ENCODE results near the gene PIK3R2. TPM values are rescaled to one million over a fixed set of nuclear protein-coding genes. Genes with fewer than 3 reads are reported as not detected.

The PIK3R2 gene
- total and polyA plus RNA-seq, 2 of the 13 experiments (the other 11 are each of a cell fraction or from before 2014, with no cell fraction given): 18.6 to 25.3 TPM

DNA sequence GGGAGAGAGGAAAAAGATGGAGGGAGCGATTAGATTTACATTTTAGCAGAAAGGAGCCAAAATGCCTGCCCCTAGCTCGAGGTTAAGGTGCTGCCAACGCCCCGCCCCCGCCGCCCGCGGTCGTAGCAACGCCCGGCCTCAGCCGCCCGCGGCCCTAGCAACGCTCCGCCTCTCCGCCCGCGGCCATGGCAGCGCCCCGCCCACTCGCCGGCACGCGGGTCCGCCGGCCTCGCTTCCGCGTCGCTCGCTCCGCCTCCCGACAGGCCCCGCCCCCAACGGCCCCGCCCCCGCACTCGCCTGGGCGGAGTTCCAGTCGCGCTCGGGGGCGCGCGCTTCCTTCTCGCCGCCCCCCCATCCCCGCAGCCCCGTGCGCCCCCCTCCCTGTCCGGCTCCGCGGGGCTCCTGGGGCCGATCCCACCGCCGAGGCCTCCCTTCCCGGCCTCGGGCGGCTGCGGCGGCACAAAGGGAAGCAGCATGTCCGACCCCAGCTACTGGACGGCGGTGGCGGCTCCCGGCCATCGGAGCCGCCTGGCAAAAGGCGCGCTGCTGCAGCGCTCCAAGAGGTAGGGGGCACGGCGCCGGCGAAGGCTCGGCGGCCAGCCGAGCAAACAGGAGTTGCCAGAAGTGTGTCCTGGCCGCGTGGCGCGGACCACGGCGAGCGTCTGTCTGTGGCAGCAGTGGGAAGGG lies 35.1 kb upstream of the PIK3R2 start (continued):
- TF ChIP-seq, protein P1, sequence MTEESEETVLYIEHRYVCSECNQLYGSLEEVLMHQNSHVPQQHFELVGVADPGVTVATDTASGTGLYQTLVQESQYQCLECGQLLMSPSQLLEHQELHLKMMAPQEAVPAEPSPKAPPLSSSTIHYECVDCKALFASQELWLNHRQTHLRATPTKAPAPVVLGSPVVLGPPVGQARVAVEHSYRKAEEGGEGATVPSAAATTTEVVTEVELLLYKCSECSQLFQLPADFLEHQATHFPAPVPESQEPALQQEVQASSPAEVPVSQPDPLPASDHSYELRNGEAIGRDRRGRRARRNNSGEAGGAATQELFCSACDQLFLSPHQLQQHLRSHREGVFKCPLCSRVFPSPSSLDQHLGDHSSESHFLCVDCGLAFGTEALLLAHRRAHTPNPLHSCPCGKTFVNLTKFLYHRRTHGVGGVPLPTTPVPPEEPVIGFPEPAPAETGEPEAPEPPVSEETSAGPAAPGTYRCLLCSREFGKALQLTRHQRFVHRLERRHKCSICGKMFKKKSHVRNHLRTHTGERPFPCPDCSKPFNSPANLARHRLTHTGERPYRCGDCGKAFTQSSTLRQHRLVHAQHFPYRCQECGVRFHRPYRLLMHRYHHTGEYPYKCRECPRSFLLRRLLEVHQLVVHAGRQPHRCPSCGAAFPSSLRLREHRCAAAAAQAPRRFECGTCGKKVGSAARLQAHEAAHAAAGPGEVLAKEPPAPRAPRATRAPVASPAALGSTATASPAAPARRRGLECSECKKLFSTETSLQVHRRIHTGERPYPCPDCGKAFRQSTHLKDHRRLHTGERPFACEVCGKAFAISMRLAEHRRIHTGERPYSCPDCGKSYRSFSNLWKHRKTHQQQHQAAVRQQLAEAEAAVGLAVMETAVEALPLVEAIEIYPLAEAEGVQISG (CRISPR knock-in tag; IDR thresholded peaks at IDR 0.05): 0 out of 2 replicates have a peak, but pooled peaks have one; percentile 19
- no peak for TF ChIP-seq PHF5A (CRISPR knock-in tag; IDR thresholded peaks at IDR 0.05; ENCODE audit: low read depth, unreplicated experiment)
- no peak for TF ChIP-seq XRCC5 (optimal IDR thresholded peaks at IDR 0.05; ENCODE audit: low read length)
- no peak for TF ChIP-seq ARNT2 (CRISPR knock-in tag; IDR thresholded peaks at IDR 0.05; ENCODE audit: low read depth)
- TF ChIP-seq ZNF260 (CRISPR knock-in tag; IDR thresholded peaks at IDR 0.05; ENCODE audit: borderline replicate concordance, low read depth): no peak
- no peak for TF ChIP-seq CEBPB (IDR thresholded peaks at IDR 0.05; ENCODE audit: borderline replicate concordance, low read depth, low read length)
- TF ChIP-seq HNRNPK (IDR thresholded peaks at IDR 0.05; ENCODE audit: low read depth, low read length, poor library complexity, severe bottlenecking): peak; percentile 38
- TF ChIP-seq, protein P2, sequence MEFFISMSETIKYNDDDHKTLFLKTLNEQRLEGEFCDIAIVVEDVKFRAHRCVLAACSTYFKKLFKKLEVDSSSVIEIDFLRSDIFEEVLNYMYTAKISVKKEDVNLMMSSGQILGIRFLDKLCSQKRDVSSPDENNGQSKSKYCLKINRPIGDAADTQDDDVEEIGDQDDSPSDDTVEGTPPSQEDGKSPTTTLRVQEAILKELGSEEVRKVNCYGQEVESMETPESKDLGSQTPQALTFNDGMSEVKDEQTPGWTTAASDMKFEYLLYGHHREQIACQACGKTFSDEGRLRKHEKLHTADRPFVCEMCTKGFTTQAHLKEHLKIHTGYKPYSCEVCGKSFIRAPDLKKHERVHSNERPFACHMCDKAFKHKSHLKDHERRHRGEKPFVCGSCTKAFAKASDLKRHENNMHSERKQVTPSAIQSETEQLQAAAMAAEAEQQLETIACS (CRISPR knock-in tag; IDR thresholded peaks at IDR 0.05): peak; percentile 33
- 0 out of 2 replicates have a peak, but pooled peaks have one; percentile 25 for TF ChIP-seq ZMAT3 (CRISPR knock-in tag; conservative IDR thresholded peaks at IDR 0.05)
- TF ChIP-seq NR2F2 (IDR thresholded peaks at IDR 0.05; ENCODE audit: borderline replicate concordance, low read depth): no peak
- TF ChIP-seq ETV5 (CRISPR knock-in tag; IDR thresholded peaks at IDR 0.05; ENCODE audit: borderline replicate concordance): 0 out of 2 replicates have a peak, but pooled peaks have one; percentile 4
- TF ChIP-seq AGO2 (optimal IDR thresholded peaks at IDR 0.05; ENCODE audit: low read depth, low read length): peak; percentile 79
- TF ChIP-seq ZNF274 (CRISPR knock-in tag; IDR thresholded peaks at IDR 0.05): no peak
- TF ChIP-seq, protein P3, sequence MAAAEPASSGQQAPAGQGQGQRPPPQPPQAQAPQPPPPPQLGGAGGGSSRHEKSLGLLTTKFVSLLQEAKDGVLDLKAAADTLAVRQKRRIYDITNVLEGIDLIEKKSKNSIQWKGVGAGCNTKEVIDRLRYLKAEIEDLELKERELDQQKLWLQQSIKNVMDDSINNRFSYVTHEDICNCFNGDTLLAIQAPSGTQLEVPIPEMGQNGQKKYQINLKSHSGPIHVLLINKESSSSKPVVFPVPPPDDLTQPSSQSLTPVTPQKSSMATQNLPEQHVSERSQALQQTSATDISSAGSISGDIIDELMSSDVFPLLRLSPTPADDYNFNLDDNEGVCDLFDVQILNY (CRISPR knock-in tag; conservative IDR thresholded peaks at IDR 0.05): 0 out of 2 replicates have a peak, but pooled peaks have one; percentile 41
- peak; percentile 87 for TF ChIP-seq RFX1 (IDR thresholded peaks at IDR 0.05)
- TF ChIP-seq ZNF883 (CRISPR knock-in tag; IDR thresholded peaks at IDR 0.05; ENCODE audit: not compliant biosample characterization): peak; percentile 22
- TF ChIP-seq THAP11 (CRISPR knock-in tag; IDR thresholded peaks at IDR 0.05): peak; percentile 47; the same call in 1 of the 2 replicates
- 0 out of 2 replicates have a peak, but pooled peaks have one; percentile 43 for TF ChIP-seq U2AF2 (IDR thresholded peaks at IDR 0.05; ENCODE audit: low read depth, low read length)
- TF ChIP-seq, protein P4, sequence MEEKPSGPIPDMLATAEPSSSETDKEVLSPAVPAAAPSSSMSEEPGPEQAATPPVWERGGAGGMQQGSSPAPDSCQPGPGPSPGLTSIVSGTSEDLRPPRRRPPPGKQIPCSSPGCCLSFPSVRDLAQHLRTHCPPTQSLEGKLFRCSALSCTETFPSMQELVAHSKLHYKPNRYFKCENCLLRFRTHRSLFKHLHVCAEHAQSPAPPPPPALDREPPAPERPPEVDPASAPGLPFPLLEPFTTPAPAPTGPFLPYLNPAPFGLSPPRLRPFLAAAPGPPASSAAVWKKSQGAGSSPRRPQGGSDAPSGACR (CRISPR knock-in tag; IDR thresholded peaks at IDR 0.05): no peak
- no peak for TF ChIP-seq EZH2 (conservative IDR thresholded peaks at IDR 0.05; ENCODE audit: low read depth, low read length)
- TF ChIP-seq, protein P5, sequence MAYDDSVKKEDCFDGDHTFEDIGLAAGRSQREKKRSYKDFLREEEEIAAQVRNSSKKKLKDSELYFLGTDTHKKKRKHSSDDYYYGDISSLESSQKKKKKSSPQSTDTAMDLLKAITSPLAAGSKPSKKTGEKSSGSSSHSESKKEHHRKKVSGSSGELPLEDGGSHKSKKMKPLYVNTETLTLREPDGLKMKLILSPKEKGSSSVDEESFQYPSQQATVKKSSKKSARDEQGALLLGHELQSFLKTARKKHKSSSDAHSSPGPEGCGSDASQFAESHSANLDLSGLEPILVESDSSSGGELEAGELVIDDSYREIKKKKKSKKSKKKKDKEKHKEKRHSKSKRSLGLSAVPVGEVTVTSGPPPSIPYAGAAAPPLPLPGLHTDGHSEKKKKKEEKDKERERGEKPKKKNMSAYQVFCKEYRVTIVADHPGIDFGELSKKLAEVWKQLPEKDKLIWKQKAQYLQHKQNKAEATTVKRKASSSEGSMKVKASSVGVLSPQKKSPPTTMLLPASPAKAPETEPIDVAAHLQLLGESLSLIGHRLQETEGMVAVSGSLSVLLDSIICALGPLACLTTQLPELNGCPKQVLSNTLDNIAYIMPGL (CRISPR knock-in tag; IDR thresholded peaks at IDR 0.05; ENCODE audit: borderline replicate concordance in 1 of 2, low read depth in 1 of 2): peak in 1 of 2 experiments; percentile 52; a peak in 1 of 4 replicates
- TF ChIP-seq CCDC6 (CRISPR knock-in tag; IDR thresholded peaks at IDR 0.05): 0 out of 2 replicates have a peak, but pooled peaks have one; percentile 33
